ENCODE data around the gene SH2D3A. TPM values are rescaled to one million over a fixed set of nuclear protein-coding genes. Genes with fewer than 3 reads are reported as not detected.

The SH2D3A gene
- total and polyA plus RNA-seq, 2 donors from 2014 or later, result 12.5 to 35.4 TPM

GRCh38 chr19:6731822-6732221, 35.4 kb downstream of the SH2D3A start:
- intact Hi-C loops (cut with DNase I), result no loop called here
- DNase-seq, result peak in 1 of 5 donors; percentile 39

DNA sequence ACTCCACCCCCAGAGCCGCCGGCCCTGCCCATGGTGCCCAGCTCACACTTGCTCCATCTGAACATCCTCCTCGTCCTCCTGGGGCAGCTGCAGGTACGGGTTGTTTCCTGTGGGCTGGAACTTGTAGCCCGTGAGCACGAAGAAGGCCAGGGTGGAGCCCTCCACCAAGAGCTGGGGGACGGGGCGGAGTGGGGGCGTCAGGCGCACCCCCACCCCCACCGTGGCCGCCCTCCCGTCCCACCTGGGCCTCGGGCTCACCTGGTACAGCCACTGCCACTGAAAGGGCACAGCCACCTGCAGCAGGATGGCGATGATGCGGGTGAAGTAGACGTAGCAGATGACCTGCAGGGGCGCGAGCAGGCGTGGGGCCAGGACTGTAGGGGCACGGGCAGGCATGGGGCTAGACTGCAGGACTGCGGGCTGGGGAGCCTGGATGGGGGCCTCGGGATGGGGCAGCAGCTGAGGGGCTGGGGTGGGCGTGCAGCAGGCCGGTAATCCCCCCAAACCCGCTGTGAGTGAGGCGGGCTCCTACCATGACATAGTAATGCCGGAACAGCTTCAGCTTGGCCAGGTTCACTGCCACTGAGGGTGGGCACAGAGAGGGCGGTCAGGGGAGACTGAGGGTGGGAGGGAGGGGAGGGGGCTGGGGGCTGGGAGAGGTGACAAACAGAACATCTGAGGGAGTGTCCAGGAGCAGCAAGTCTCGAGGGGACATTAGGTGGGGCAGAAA, 36.1 kb downstream of the SH2D3A start:
- Histone ChIP-seq H3K27me3 (ENCODE audit: control insufficient read depth, insufficient read depth, low read length) (no peaks in the 10 kb centered on the region), H3K36me3 (ENCODE audit: control insufficient read depth in 2 of 3, insufficient read depth in 3 of 3, low read length in 3 of 3) (no peaks in the 10 kb centered on the region), H3K4me3 (ENCODE audit: low read length in 3 of 3) (no peak overlapping the region), H3K9ac (ENCODE audit: low read length in 3 of 3) (no peak overlapping the region), H3K27ac (ENCODE audit: low read depth in 2 of 2, low read length in 2 of 2) (no peak overlapping the region), H3K4me1 (ENCODE audit: control insufficient read depth in 2 of 3, insufficient read depth in 2 of 3, low read depth in 1 of 3, low read length in 3 of 3) (peaks cover 0 to 8% (median 0%) of the 10 kb centered on the region in 3 donors), H3K9me3 (ENCODE audit: control insufficient read depth in 2 of 3, insufficient read depth in 1 of 3, low read length in 3 of 3) (no peaks in the 10 kb centered on the region)
- DNase-seq, result no peak
- TF ChIP-seq, protein P1, sequence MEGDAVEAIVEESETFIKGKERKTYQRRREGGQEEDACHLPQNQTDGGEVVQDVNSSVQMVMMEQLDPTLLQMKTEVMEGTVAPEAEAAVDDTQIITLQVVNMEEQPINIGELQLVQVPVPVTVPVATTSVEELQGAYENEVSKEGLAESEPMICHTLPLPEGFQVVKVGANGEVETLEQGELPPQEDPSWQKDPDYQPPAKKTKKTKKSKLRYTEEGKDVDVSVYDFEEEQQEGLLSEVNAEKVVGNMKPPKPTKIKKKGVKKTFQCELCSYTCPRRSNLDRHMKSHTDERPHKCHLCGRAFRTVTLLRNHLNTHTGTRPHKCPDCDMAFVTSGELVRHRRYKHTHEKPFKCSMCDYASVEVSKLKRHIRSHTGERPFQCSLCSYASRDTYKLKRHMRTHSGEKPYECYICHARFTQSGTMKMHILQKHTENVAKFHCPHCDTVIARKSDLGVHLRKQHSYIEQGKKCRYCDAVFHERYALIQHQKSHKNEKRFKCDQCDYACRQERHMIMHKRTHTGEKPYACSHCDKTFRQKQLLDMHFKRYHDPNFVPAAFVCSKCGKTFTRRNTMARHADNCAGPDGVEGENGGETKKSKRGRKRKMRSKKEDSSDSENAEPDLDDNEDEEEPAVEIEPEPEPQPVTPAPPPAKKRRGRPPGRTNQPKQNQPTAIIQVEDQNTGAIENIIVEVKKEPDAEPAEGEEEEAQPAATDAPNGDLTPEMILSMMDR (IDR thresholded peaks at IDR 0.05; ENCODE audit: borderline replicate concordance, extremely low read depth, insufficient read depth), result no peak
- intact Hi-C loops (cut with DNase I), result no loop called here
- FAIRE-seq, result no peak

More at GRCh38 chr19:6731822-6732221, 35.4 kb downstream of the SH2D3A start:
- Histone ChIP-seq H3K4me1 (ENCODE audit: control insufficient read depth in 2 of 3, insufficient read depth in 2 of 3, low read depth in 1 of 3, low read length in 3 of 3) (peaks cover 0 to 11% (median 0%) of the 10 kb centered on the region in 3 donors), H3K9ac (ENCODE audit: low read length in 3 of 3) (no peak overlapping the region), H3K4me3 (ENCODE audit: low read length in 3 of 3) (no peak overlapping the region), H3K27ac (ENCODE audit: low read depth in 2 of 2, low read length in 2 of 2) (no peak overlapping the region), H3K9me3 (ENCODE audit: control insufficient read depth in 2 of 3, insufficient read depth in 1 of 3, low read length in 3 of 3) (no peaks in the 10 kb centered on the region), H3K36me3 (ENCODE audit: control insufficient read depth in 2 of 3, insufficient read depth in 3 of 3, low read length in 3 of 3) (no peaks in the 10 kb centered on the region), H3K27me3 (ENCODE audit: control insufficient read depth, insufficient read depth, low read length) (no peaks in the 10 kb centered on the region)
- FAIRE-seq, result no peak
- TF ChIP-seq, protein P1 (IDR thresholded peaks at IDR 0.05; ENCODE audit: borderline replicate concordance, extremely low read depth, insufficient read depth), result no peak

DNA sequence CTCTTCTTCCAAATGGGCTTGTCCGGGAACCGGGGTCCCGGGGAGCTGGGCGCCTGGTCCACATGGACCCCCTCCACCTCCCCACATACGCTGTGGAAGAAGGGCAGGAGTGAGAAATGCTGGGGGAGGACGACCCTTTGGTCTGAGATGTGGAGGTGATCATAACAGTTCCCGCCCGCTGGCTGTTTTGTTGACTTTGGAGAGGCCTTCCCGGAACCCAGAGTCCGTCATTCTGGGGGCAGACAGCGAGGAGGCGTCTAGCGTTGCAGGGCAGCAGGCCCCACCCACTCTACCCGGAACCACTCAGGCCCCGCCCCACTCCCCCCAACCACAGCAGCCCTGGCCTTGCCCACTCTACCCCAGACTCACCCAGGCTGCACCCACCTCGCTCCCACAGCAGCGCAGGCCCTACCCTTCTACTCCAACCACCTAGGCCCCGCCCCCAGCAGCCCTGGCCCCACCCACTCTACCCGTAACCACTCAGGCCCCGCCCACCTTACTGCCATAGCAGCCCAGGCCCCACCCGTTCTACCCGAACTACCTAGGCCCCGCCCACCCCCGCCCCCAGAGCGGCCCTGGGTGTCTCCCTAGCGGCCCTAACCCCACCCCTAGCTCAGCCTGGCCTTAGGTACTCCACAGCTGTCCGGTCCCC, 37.0 kb downstream of the SH2D3A start:
- Histone ChIP-seq H3K36me3 (ENCODE audit: control insufficient read depth in 2 of 3, insufficient read depth in 3 of 3, low read length in 3 of 3) (no peaks in the 10 kb centered on the region), H3K4me1 (ENCODE audit: control insufficient read depth in 2 of 3, insufficient read depth in 2 of 3, low read depth in 1 of 3, low read length in 3 of 3) (peaks cover 0 to 5% (median 1%) of the 10 kb centered on the region in 3 donors), H3K27me3 (ENCODE audit: control insufficient read depth, insufficient read depth, low read length) (no peaks in the 10 kb centered on the region), H3K9ac (ENCODE audit: low read length in 3 of 3) (no peak overlapping the region), H3K4me3 (ENCODE audit: low read length in 3 of 3) (no peak overlapping the region), H3K9me3 (ENCODE audit: control insufficient read depth in 2 of 3, insufficient read depth in 1 of 3, low read length in 3 of 3) (no peaks in the 10 kb centered on the region), H3K27ac (ENCODE audit: low read depth in 2 of 2, low read length in 2 of 2) (no peak overlapping the region)
- FAIRE-seq, result no peak
- intact Hi-C loops (cut with DNase I), result no loop called here
- TF ChIP-seq, protein P1 (IDR thresholded peaks at IDR 0.05; ENCODE audit: borderline replicate concordance, extremely low read depth, insufficient read depth), result no peak
- peak; percentile 41 to 94 (median 81) for DNase-seq
